ENCODE results near the gene GBP6. TPM values are rescaled to one million over a fixed set of nuclear protein-coding genes. Genes with fewer than 3 reads are reported as not detected.

The GBP6 gene
- total and polyA plus RNA-seq, 4 donors = 0.05 to 0.08 TPM; not detected in 2

GRCh38 chr1:89361681-89362080 lies 2.2 kb upstream of the GBP6 start:
- Histone ChIP-seq H3K27ac (ENCODE audit: low read depth in 1 of 2, low read length in 2 of 2) (no peak overlapping the region), H3K9me3 (ENCODE audit: control insufficient read depth in 4 of 4, low read length in 3 of 4) (no peaks in the 10 kb centered on the region), H3K36me3 (ENCODE audit: control insufficient read depth in 4 of 4, insufficient read depth in 3 of 4, low read depth in 1 of 4, low read length in 3 of 4) (no peaks in the 10 kb centered on the region), H3K4me3 (ENCODE audit: low read depth in 1 of 3, low read length in 3 of 3) (no peak overlapping the region), H3K4me1 (ENCODE audit: control insufficient read depth in 4 of 4, insufficient read depth in 4 of 4, low read length in 3 of 4) (peaks cover 0 to 13% (median 4%) of the 10 kb centered on the region in 4 donors), H3K27me3 (ENCODE audit: control insufficient read depth in 4 of 4, insufficient read depth in 4 of 4, low read length in 3 of 4) (no peaks in the 10 kb centered on the region), H3K9ac (ENCODE audit: low read depth in 1 of 2, low read length in 2 of 2) (no peak overlapping the region)
- no peak for DNase-seq (ENCODE audit: low spot score)
- TF ChIP-seq FOXA1 (IDR thresholded peaks at IDR 0.05) (no peak), ZBTB33 (IDR thresholded peaks at IDR 0.05) (no peak), GABPA (IDR thresholded peaks at IDR 0.05 in 1 of 2, conservative IDR thresholded peaks at IDR 0.05 in 1 of 2) (no peak), ATF3 (IDR thresholded peaks at IDR 0.05) (no peak), TAF1 (conservative IDR thresholded peaks at IDR 0.05) (no peak), HNF4G (IDR thresholded peaks at IDR 0.05) (no peak), REST (IDR thresholded peaks at IDR 0.05) (no peak), MAX (IDR thresholded peaks at IDR 0.05) (no peak), EGR1 (IDR thresholded peaks at IDR 0.05; ENCODE audit: low read depth in 2 of 2) (no peak), RXRA (IDR thresholded peaks at IDR 0.05) (no peak), FOXA2 (IDR thresholded peaks at IDR 0.05) (no peak), YY1 (IDR thresholded peaks at IDR 0.05) (no peak), HNF4A (conservative IDR thresholded peaks at IDR 0.05) (no peak), RAD21 (IDR thresholded peaks at IDR 0.05) (no peak), CTCF (IDR thresholded peaks at IDR 0.05; ENCODE audit: low read depth, low read length, missing input control) (no peak), SP1 (IDR thresholded peaks at IDR 0.05) (no peak), NR2F2 (IDR thresholded peaks at IDR 0.05) (no peak), JUND (IDR thresholded peaks at IDR 0.05) (no peak)
- 96% methylated on average over 3 of the region's 3 CpGs for WGBS

All from liver (tissue), 9 donors.